ENCODE data around the gene EYS. TPM values are rescaled to one million over a fixed set of nuclear protein-coding genes. Genes with fewer than 3 reads are reported as not detected.

EYS gene
- total and polyA plus RNA-seq, 2 of the 8 experiments (the other 6 are each of a cell fraction or from before 2014, with no cell fraction given) = 0.05 to 0.13 TPM

- Histone ChIP-seq H3K4me1 (replicated peaks in 1 of 4; ENCODE audit: control insufficient read depth in 3 of 4, insufficient read depth in 4 of 4, low read length in 3 of 4) (no peaks in the 10 kb centered on the region), H4K91ac (replicated peaks; ENCODE audit: insufficient read length, low read length) (no peak overlapping the region), H3K14ac (ENCODE audit: insufficient read length) (no peak overlapping the region), H3K4me3 (ENCODE audit: extremely low read depth in 1 of 4, insufficient read depth in 2 of 4, low read depth in 3 of 4, low read length in 4 of 4) (no peak overlapping the region), H3K36me3 (ENCODE audit: control insufficient read depth in 2 of 4, insufficient read depth in 4 of 4, low read length in 3 of 4) (no peaks in the 10 kb centered on the region), H4K20me1 (replicated peaks in 1 of 2; ENCODE audit: control insufficient read depth in 1 of 2, insufficient read depth in 2 of 2, low read length in 2 of 2) (no peaks in the 10 kb centered on the region), H3K79me1 (ENCODE audit: low read depth, low read length) (no peaks in the 10 kb centered on the region), H3K18ac (ENCODE audit: extremely low read depth, low read length) (no peak overlapping the region), H3K4me2 (ENCODE audit: insufficient read depth in 1 of 2, low read depth in 2 of 2, low read length in 2 of 2) (no peak overlapping the region), H4K8ac (ENCODE audit: extremely low read depth, insufficient read depth, low read length) (no peak overlapping the region), H2BK120ac (replicated peaks; ENCODE audit: low read depth, low read length) (no peak overlapping the region), H3K27me3 (replicated peaks in 1 of 4; ENCODE audit: control insufficient read depth in 3 of 4, extremely low read depth in 1 of 4, insufficient read depth in 3 of 4, low read length in 3 of 4) (no peaks in the 10 kb centered on the region), H2AFZ (ENCODE audit: low read length) (no peak overlapping the region), H2BK5ac (ENCODE audit: low read depth, low read length) (no peak overlapping the region), H2BK15ac (ENCODE audit: low read length) (no peak overlapping the region), H2BK20ac (ENCODE audit: low read length) (no peak overlapping the region), H3K79me2 (ENCODE audit: control insufficient read depth in 1 of 2, insufficient read depth in 2 of 2, low read length in 2 of 2) (no peaks in the 10 kb centered on the region), H2BK12ac (ENCODE audit: low read depth, low read length) (no peak overlapping the region), H3K23me2 (ENCODE audit: low read depth, low read length) (no peaks in the 10 kb centered on the region), H4K5ac (ENCODE audit: insufficient read length, low read depth, low read length) (no peak overlapping the region), H3K27ac (ENCODE audit: low read depth, low read length) (no peak overlapping the region), H2AK5ac (ENCODE audit: low read depth, low read length) (no peak overlapping the region), H3K9me3 (ENCODE audit: insufficient read depth in 2 of 2, low read depth in 1 of 2, low read length in 1 of 2) (no peaks in the 10 kb centered on the region; a peak in 1 of 4 replicates), H3K4ac (replicated peaks; ENCODE audit: insufficient read length, low read depth, low read length) (no peak overlapping the region), H3K23ac (ENCODE audit: insufficient read length) (no peak overlapping the region), H3K9ac (replicated peaks in 1 of 4; ENCODE audit: extremely low read depth in 1 of 4, low read depth in 3 of 4, low read length in 3 of 4) (no peak overlapping the region), H3K56ac (replicated peaks; ENCODE audit: insufficient read length, low read depth, low read length) (no peak overlapping the region)
- FAIRE-seq (no peak), DNase-seq (ENCODE audit: low read depth in 1 of 2, low spot score in 2 of 2) (no peak)
- ChIA-PET POLR2A (ENCODE audit: partially characterized antibody) (no interaction called here), CTCF (ENCODE audit: partially characterized antibody) (no interaction called here)
- 90% methylated on average over 1 of the region's 1 CpG; no CpG with 5 or more reads in 1 of the 2 experiments for WGBS, 2 experiments (ENCODE audit: extremely low coverage in 1 of 2, insufficient coverage in 1 of 2, insufficient read length in 1 of 2, insufficient replicate concordance in 2 of 2, low coverage in 1 of 2, low lambda C conversion rate in 2 of 2, missing lambda C conversion rate in 1 of 2)
- TF ChIP-seq SP2 (IDR thresholded peaks at IDR 0.05; ENCODE audit: low read length) = no peak
- TF ChIP-seq NANOG (IDR thresholded peaks at IDR 0.05; ENCODE audit: insufficient read depth, low read depth, low read length, poor library complexity, severe bottlenecking) = no peak
- TF ChIP-seq SP4 (IDR thresholded peaks at IDR 0.05; ENCODE audit: low read length) = no peak
- TF ChIP-seq RFX5 (IDR thresholded peaks at IDR 0.05; ENCODE audit: borderline replicate concordance, low read depth, low read length) = no peak
- TF ChIP-seq NRF1 (IDR thresholded peaks at IDR 0.05; ENCODE audit: low read depth, low read length) = no peak
- TF ChIP-seq KDM1A (IDR thresholded peaks at IDR 0.05; ENCODE audit: borderline replicate concordance, low read length) = no peak
- TF ChIP-seq FOSL1 (IDR thresholded peaks at IDR 0.05; ENCODE audit: insufficient read depth, low read depth, low read length) = no peak
- TF ChIP-seq TAF1 (IDR thresholded peaks at IDR 0.05; ENCODE audit: low read depth, low read length) = no peak
Measured at GRCh38 chr6:64696053-64696452, 1011.0 kb downstream of the EYS start.

Data from H1 (cell line).